WTC11 (cell line): ENCODE measurements around the gene URAD. TPM values are rescaled to one million over a fixed set of nuclear protein-coding genes. Genes with fewer than 3 reads are reported as not detected.

Source experiments
- ATAC-seq: fragments of 200-7000 bp; cut with Tn5 transposase; 2 replicates; pipeline ENCODE4 v1.10.0; 2021; ENCODE audit warnings: mild to moderate bottlenecking, moderate library complexity
- CTCF ChIA-PET: fragments of 300-600 bp; sonication (Branson Sonifier 250); formaldehyde crosslinking; loops from one replicate; lab custom pipeline; 2021; ENCODE audit warnings: antibody characterized with exemption; lab: Charles Lee
- POLR2A ChIA-PET: fragments of 350-600 bp; sonication (Branson Sonifier 250); formaldehyde crosslinking; loops from one replicate; lab custom pipeline; 2021; ENCODE audit warnings: antibody characterized with exemption; lab: Charles Lee
- DNase-seq: peaks from one replicate; pipeline ENCODE4 v3.0.0; 2021; ENCODE audit warnings: low spot score
- H3K27ac Mint-ChIP-seq: 2 replicates; pipeline ENCODE4 v1.8.0; 2021; ENCODE audit warnings: mixed read lengths
- H3K27me3 Mint-ChIP-seq: 2 replicates; pipeline ENCODE4 v1.8.0; 2021; ENCODE audit warnings: low read depth, mild to moderate bottlenecking, moderate library complexity, mixed read lengths
- H3K36me3 Mint-ChIP-seq: 2 replicates; pipeline ENCODE4 v1.8.0; 2021; ENCODE audit warnings: mixed read lengths
- H3K4me1 Mint-ChIP-seq: 2 replicates; pipeline ENCODE4 v1.8.0; 2022; ENCODE audit warnings: mixed read lengths
- H3K4me3 Mint-ChIP-seq: 2 replicates; pipeline ENCODE4 v1.8.0; 2021; ENCODE audit warnings: mild to moderate bottlenecking, moderate library complexity, mixed read lengths
- H3K9me3 Mint-ChIP-seq: 2 replicates; pipeline ENCODE4 v1.8.0; 2021; ENCODE audit warnings: mixed read lengths
- ATF1 ChIP-seq: sonication (generic); formaldehyde crosslinking; IDR thresholded peaks from 2 replicates; pipeline ENCODE4 v1.8.1; 2023; ENCODE audit warnings: mild to moderate bottlenecking, moderate library complexity, missing genetic modification reagents
- ELF4 ChIP-seq: sonication (generic); formaldehyde crosslinking; IDR thresholded peaks from 2 replicates; pipeline ENCODE4 v1.8.1; 2022; ENCODE audit warnings: low read depth, mild to moderate bottlenecking, moderate library complexity, missing genetic modification reagents
- EMX1 ChIP-seq: fragments of 250-450 bp; sonication (Bioruptor Pico); IDR thresholded peaks from 2 replicates; pipeline ENCODE4 v1.8.0; 2021; ENCODE audit warnings: mild to moderate bottlenecking
- ESRRA ChIP-seq: sonication (generic); formaldehyde crosslinking; IDR thresholded peaks from 2 replicates; pipeline ENCODE4 v1.8.1; 2022; ENCODE audit warnings: mild to moderate bottlenecking, missing genetic modification reagents, borderline replicate concordance
- IRF2 ChIP-seq: sonication (generic); formaldehyde crosslinking; IDR thresholded peaks from 2 replicates; pipeline ENCODE4 v1.8.0; 2022; ENCODE audit warnings: low read depth, missing genetic modification reagents, borderline replicate concordance
- MYBL2 ChIP-seq: sonication (generic); formaldehyde crosslinking; IDR thresholded peaks from 2 replicates; pipeline ENCODE4 v1.8.1; 2023; ENCODE audit warnings: mild to moderate bottlenecking, moderate library complexity, missing genetic modification reagents
- NFATC4 ChIP-seq: fragments of 250-450 bp; sonication (Bioruptor Pico); IDR thresholded peaks from 2 replicates; pipeline ENCODE4 v1.9.0; 2021; ENCODE audit warnings: mild to moderate bottlenecking
- NR1H2 ChIP-seq: sonication (generic); formaldehyde crosslinking; IDR thresholded peaks from 2 replicates; pipeline ENCODE4 v1.9.0; 2021; ENCODE audit warnings: mild to moderate bottlenecking, moderate library complexity, missing genetic modification reagents
- NR2C2 ChIP-seq: sonication (generic); formaldehyde crosslinking; IDR thresholded peaks from 2 replicates; pipeline ENCODE4 v1.8.0; 2022; ENCODE audit warnings: mild to moderate bottlenecking, missing genetic modification reagents
- OVOL2 ChIP-seq: fragments of 250-450 bp; sonication (Bioruptor Pico); IDR thresholded peaks from 2 replicates; pipeline ENCODE4 v1.9.0; 2021; ENCODE audit warnings: mild to moderate bottlenecking, borderline replicate concordance
- PRRX2 ChIP-seq: fragments of 250-450 bp; sonication (Bioruptor Pico); IDR thresholded peaks from 2 replicates; pipeline ENCODE4 v1.8.0; 2021; ENCODE audit warnings: mild to moderate bottlenecking
- RELA ChIP-seq: sonication (generic); formaldehyde crosslinking; IDR thresholded peaks from 2 replicates; pipeline ENCODE4 v1.8.1; 2022; ENCODE audit warnings: missing genetic modification reagents, mild to moderate bottlenecking, borderline replicate concordance
- SOX15 ChIP-seq: fragments of 250-450 bp; sonication (Bioruptor Pico); IDR thresholded peaks from 2 replicates; pipeline ENCODE4 v1.9.0; 2021; ENCODE audit warnings: mild to moderate bottlenecking
- SP1 ChIP-seq: sonication (generic); formaldehyde crosslinking; conservative IDR thresholded peaks from 2 replicates; pipeline ENCODE4 v1.8.1; 2022; ENCODE audit warnings: missing genetic modification reagents
- TEAD1 ChIP-seq: sonication (generic); formaldehyde crosslinking; IDR thresholded peaks from 2 replicates; pipeline ENCODE4 v1.8.0; 2022; ENCODE audit warnings: mild to moderate bottlenecking, missing genetic modification reagents
- ZBTB21 ChIP-seq: sonication (generic); formaldehyde crosslinking; IDR thresholded peaks from 2 replicates; pipeline ENCODE4 v1.8.1; 2023; ENCODE audit warnings: mild to moderate bottlenecking, missing genetic modification reagents, borderline replicate concordance
- ZNF138 ChIP-seq: sonication (generic); formaldehyde crosslinking; conservative IDR thresholded peaks from 2 replicates; pipeline ENCODE4 v1.8.1; 2022; ENCODE audit warnings: mild to moderate bottlenecking, moderate library complexity, missing genetic modification reagents
- ZNF232 ChIP-seq: sonication (generic); formaldehyde crosslinking; IDR thresholded peaks from 2 replicates; pipeline ENCODE4 v1.8.0; 2022; ENCODE audit warnings: mild to moderate bottlenecking, missing genetic modification reagents
- ZNF396 ChIP-seq: fragments of 250-450 bp; sonication (Bioruptor Pico); IDR thresholded peaks from 2 replicates; pipeline ENCODE4 v1.8.0; 2021; ENCODE audit warnings: mild to moderate bottlenecking, moderate library complexity, borderline replicate concordance
- total RNA-seq: library from RNA; stranded (reverse); gene quantifications from 3 replicates; pipeline ENCODE4 v1.2.3, GENCODE V29; 2021
- TF ChIP-seq, protein P1 (sequence below): sonication (generic); formaldehyde crosslinking; conservative IDR thresholded peaks from 2 replicates; pipeline ENCODE4 v1.8.1; 2023; ENCODE audit warnings: mild to moderate bottlenecking, low read depth, missing genetic modification reagents, moderate library complexity
- TF ChIP-seq, protein P2 (sequence below): sonication (generic); formaldehyde crosslinking; IDR thresholded peaks from 2 replicates; pipeline ENCODE4 v1.8.0; 2022; ENCODE audit warnings: mild to moderate bottlenecking, missing genetic modification reagents
- TF ChIP-seq, protein P3 (sequence below): fragments of 250-450 bp; sonication (Bioruptor Pico); IDR thresholded peaks from 2 replicates; pipeline ENCODE4 v1.9.0; 2021; ENCODE audit warnings: moderate library complexity, mild to moderate bottlenecking, inconsistent platforms, borderline replicate concordance
- TF ChIP-seq, protein P4 (sequence below): fragments of 250-450 bp; sonication (Bioruptor Pico); IDR thresholded peaks from 2 replicates; pipeline ENCODE4 v1.8.0; 2021; ENCODE audit warnings: mild to moderate bottlenecking
- TF ChIP-seq, protein P5 (sequence below): sonication (generic); formaldehyde crosslinking; IDR thresholded peaks from 2 replicates; pipeline ENCODE4 v1.8.0; 2022; ENCODE audit warnings: mild to moderate bottlenecking, missing genetic modification reagents
- TF ChIP-seq, protein P6 (sequence below): sonication (generic); formaldehyde crosslinking; IDR thresholded peaks from 2 replicates; pipeline ENCODE4 v1.8.1; 2022; ENCODE audit warnings: mild to moderate bottlenecking, moderate library complexity, missing genetic modification reagents

Gene URAD
- total RNA-seq, 1 experiment from 2014 or later, result not detected

DNA sequence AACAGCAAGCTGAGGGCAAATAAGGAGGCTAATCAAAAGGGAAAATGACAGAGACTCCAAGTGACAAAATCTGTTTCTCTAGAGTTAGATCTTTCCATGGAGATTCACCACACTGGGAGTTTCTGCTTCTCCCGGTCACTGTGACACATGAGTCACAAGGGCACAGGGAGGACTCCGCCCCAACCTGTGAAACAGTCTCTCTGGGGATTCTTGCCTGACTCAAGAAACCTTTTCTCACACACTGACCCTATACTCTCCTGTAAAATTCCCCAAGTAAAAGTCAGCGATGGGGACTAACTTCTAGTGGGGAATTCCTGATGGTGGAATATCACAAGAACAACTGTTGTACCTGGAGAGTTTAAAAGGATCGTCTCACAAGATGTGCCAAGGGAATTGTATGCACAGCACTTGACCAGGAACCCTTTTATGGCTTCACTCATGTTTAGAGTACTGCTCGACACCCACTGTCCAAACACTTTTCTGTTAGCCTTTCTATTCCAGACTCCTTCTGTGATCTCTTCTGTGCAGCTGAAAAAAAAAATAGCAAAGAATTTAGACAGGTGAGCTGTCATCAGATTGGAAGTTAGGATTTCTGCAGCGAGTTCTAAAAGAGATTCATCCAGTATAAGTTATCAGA, 46.8 kb upstream of the URAD start:
- ChIA-PET CTCF (no interaction called here), POLR2A (interaction anchor here (0.6 kb wide), 1 partner anchor 83 kb away, joined by 3 read pairs; no protein-coding TSS in a partner anchor)
- peaks cover 10% of the 10 kb centered on the region for H3K27me3 Mint-ChIP-seq
- no peak for ATAC-seq
- TF ChIP-seq ATF1 (CRISPR knock-in tag), result no peak
- no peak for TF ChIP-seq RELA (CRISPR knock-in tag)
- TF ChIP-seq ELF4 (CRISPR knock-in tag), result no peak
- TF ChIP-seq, protein P1, sequence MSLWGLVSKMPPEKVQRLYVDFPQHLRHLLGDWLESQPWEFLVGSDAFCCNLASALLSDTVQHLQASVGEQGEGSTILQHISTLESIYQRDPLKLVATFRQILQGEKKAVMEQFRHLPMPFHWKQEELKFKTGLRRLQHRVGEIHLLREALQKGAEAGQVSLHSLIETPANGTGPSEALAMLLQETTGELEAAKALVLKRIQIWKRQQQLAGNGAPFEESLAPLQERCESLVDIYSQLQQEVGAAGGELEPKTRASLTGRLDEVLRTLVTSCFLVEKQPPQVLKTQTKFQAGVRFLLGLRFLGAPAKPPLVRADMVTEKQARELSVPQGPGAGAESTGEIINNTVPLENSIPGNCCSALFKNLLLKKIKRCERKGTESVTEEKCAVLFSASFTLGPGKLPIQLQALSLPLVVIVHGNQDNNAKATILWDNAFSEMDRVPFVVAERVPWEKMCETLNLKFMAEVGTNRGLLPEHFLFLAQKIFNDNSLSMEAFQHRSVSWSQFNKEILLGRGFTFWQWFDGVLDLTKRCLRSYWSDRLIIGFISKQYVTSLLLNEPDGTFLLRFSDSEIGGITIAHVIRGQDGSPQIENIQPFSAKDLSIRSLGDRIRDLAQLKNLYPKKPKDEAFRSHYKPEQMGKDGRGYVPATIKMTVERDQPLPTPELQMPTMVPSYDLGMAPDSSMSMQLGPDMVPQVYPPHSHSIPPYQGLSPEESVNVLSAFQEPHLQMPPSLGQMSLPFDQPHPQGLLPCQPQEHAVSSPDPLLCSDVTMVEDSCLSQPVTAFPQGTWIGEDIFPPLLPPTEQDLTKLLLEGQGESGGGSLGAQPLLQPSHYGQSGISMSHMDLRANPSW (CRISPR knock-in tag), result no peak
- no peak for TF ChIP-seq SOX15 (CRISPR knock-in tag)
- TF ChIP-seq EMX1 (CRISPR knock-in tag), result no peak
- TF ChIP-seq NR2C2 (CRISPR knock-in tag), result no peak
- TF ChIP-seq, protein P2, sequence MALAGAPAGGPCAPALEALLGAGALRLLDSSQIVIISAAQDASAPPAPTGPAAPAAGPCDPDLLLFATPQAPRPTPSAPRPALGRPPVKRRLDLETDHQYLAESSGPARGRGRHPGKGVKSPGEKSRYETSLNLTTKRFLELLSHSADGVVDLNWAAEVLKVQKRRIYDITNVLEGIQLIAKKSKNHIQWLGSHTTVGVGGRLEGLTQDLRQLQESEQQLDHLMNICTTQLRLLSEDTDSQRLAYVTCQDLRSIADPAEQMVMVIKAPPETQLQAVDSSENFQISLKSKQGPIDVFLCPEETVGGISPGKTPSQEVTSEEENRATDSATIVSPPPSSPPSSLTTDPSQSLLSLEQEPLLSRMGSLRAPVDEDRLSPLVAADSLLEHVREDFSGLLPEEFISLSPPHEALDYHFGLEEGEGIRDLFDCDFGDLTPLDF (CRISPR knock-in tag), result no peak
- TF ChIP-seq ESRRA (CRISPR knock-in tag), result no peak
- TF ChIP-seq NFATC4 (CRISPR knock-in tag), result no peak
- TF ChIP-seq ZNF396 (CRISPR knock-in tag), result no peak
- TF ChIP-seq, protein P3, sequence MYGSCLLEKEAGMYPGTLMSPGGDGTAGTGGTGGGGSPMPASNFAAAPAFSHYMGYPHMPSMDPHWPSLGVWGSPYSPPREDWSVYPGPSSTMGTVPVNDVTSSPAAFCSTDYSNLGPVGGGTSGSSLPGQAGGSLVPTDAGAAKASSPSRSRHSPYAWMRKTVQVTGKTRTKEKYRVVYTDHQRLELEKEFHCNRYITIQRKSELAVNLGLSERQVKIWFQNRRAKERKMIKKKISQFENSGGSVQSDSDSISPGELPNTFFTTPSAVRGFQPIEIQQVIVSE, result no peak
- TF ChIP-seq ZNF232 (CRISPR knock-in tag), result no peak
- TF ChIP-seq ZBTB21 (CRISPR knock-in tag), result no peak
- no peak for TF ChIP-seq OVOL2 (CRISPR knock-in tag)
- no peak for TF ChIP-seq TEAD1 (CRISPR knock-in tag)
- TF ChIP-seq, protein P4, sequence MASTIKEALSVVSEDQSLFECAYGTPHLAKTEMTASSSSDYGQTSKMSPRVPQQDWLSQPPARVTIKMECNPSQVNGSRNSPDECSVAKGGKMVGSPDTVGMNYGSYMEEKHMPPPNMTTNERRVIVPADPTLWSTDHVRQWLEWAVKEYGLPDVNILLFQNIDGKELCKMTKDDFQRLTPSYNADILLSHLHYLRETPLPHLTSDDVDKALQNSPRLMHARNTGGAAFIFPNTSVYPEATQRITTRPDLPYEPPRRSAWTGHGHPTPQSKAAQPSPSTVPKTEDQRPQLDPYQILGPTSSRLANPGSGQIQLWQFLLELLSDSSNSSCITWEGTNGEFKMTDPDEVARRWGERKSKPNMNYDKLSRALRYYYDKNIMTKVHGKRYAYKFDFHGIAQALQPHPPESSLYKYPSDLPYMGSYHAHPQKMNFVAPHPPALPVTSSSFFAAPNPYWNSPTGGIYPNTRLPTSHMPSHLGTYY (CRISPR knock-in tag), result no peak
- peaks cover 12% of the 10 kb centered on the region for H3K9me3 Mint-ChIP-seq
- peaks cover 3% of the 10 kb centered on the region; the same call in 1 of the 2 replicates for H3K36me3 Mint-ChIP-seq
- DNase-seq, result no peak
- no peak overlapping the region for H3K27ac Mint-ChIP-seq
- H3K4me3 Mint-ChIP-seq, result no peak overlapping the region
- H3K4me1 Mint-ChIP-seq, result no peaks in the 10 kb centered on the region

DNA sequence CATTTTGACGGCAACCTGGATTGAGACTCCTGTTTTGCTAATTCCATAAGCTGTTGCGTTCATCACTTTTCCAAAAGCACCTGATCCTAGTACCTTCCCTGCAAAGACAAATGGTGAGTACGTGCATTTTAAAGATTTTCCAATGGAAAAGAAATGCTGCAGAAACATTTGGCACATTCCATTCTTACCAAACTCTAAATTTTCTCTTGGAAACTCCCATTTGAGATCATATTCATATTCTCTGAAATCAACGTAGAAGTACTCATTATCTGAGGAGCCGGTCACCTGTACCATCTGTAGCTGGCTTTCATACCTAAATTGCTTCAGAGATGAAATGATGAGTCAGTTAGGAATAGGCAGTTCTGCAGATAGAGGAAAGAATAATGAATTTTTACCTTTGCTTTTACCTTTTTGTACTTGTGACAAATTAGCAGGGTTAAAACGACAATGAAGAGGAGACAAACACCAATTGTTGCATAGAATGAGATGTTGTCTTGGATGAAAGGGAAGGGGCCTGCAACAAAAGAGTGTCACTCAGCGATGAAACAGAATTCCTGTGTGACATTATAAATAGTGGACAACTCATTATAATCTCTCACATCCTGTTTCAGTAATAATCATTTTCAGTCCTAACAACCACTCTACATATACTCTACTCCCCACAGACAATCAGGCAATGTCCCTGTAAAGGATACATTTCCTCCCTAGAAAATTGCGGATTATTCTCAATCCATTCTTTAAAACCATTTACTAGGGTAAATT, 45.6 kb upstream of the URAD start:
- H3K27me3 Mint-ChIP-seq, result peaks cover 6% of the 10 kb centered on the region
- H3K4me3 Mint-ChIP-seq, result no peak overlapping the region
- CTCF ChIA-PET, result no interaction called here
- POLR2A ChIA-PET, result no interaction called here
- no peak overlapping the region for H3K27ac Mint-ChIP-seq
- no peaks in the 10 kb centered on the region for H3K4me1 Mint-ChIP-seq
- H3K9me3 Mint-ChIP-seq, result peaks cover 12% of the 10 kb centered on the region
- no peak for DNase-seq
- no peak for ATAC-seq
- H3K36me3 Mint-ChIP-seq, result peaks cover 3% of the 10 kb centered on the region; the same call in 1 of the 2 replicates
- TF ChIP-seq NR1H2 (no peak), MYBL2 (CRISPR knock-in tag) (no peak), ZNF138 (CRISPR knock-in tag) (no peak), IRF2 (CRISPR knock-in tag) (no peak), NFATC4 (CRISPR knock-in tag) (no peak), SP1 (CRISPR knock-in tag) (no peak), TEAD1 (CRISPR knock-in tag) (no peak), PRRX2 (CRISPR knock-in tag) (no peak)
- TF ChIP-seq, protein P5, sequence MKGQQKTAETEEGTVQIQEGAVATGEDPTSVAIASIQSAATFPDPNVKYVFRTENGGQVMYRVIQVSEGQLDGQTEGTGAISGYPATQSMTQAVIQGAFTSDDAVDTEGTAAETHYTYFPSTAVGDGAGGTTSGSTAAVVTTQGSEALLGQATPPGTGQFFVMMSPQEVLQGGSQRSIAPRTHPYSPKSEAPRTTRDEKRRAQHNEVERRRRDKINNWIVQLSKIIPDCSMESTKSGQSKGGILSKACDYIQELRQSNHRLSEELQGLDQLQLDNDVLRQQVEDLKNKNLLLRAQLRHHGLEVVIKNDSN (CRISPR knock-in tag), result no peak
- TF ChIP-seq, protein P6, sequence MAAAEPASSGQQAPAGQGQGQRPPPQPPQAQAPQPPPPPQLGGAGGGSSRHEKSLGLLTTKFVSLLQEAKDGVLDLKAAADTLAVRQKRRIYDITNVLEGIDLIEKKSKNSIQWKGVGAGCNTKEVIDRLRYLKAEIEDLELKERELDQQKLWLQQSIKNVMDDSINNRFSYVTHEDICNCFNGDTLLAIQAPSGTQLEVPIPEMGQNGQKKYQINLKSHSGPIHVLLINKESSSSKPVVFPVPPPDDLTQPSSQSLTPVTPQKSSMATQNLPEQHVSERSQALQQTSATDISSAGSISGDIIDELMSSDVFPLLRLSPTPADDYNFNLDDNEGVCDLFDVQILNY (CRISPR knock-in tag), result no peak
- TF ChIP-seq, protein P1 (CRISPR knock-in tag), result no peak
